DMS53 treated with DMSO at 0.1 percent for 48 hours (cell line): Measurements from ENCODE around the gene PTPRN2.

Source experiments
- DNase-seq: peaks from one replicate; lab custom pipeline; 2025; ENCODE audit not compliant: unreplicated experiment; lab: John Stamatoyannopoulos, UW

PTPRN2 gene

DNA sequence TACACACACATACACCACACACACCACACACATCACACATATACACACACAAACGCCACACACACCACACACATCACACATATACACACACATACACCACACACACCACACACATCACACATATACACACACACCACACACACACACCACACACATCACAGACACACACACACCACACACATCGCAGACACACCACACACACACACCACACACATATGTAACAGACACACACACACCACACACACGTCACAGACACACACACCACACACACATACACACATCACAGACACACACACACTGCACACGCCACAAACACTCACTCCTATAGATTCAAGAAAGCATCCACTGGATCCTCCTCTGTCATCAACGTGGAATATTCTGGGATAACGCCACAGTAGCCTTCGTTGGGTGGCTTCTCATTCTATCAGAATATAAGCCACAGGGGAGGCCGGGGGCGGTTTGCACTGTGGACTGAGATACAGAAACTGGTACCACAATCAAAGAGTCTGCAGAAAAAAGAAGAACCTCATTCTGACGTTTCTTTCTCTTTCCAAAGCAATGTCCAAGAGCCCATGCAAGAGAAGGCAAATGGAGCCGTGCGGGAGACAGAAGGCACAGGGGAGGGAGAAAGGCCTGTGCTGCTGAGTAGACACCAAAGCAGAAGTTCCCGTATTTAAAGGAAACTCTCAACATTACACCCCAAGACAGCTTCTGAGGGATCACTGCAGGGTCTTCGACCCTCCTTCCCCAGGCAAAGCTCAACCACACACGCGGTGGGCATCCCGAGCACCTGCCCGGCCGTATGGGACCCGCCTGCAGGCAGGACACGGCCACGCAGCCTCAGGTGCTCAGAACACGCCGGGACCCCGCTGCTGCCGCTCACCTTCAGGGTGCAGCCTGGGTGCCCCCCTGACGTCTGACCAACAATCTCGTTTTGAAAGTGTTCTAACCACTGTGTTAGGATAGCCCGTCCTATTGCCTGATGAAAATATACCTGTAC, 929.6 kb downstream of the PTPRN2 start:
- no peak for DNase-seq

DNA sequence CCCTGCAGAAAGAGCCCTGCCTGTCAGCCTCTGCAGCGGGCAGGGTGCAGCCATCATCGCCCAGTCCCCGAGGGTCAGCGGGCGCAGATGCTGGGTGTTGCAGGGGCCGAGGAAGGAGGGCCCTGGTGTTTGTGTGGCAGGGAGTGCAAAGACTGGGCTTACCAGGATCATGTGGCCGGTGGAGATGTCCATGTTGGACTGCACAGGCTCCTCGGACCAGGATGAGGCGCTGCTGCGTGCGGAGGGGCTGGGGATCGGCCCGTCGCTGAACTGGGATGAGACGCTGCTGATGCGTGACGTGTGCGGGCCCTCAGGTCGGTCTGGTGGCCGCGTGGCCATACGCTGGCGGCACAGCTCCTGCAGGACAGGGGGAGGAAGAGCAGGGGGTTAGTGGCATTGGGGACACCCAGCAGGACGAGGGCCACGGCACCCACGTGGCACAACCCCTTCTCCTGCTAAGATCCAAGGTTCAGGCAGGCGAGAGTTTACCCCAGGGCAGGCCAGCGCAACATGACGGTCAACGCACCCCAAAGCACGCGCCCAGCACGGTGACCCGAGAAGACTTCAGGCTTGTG, 931.3 kb downstream of the PTPRN2 start:
- DNase-seq, result no peak

DNA sequence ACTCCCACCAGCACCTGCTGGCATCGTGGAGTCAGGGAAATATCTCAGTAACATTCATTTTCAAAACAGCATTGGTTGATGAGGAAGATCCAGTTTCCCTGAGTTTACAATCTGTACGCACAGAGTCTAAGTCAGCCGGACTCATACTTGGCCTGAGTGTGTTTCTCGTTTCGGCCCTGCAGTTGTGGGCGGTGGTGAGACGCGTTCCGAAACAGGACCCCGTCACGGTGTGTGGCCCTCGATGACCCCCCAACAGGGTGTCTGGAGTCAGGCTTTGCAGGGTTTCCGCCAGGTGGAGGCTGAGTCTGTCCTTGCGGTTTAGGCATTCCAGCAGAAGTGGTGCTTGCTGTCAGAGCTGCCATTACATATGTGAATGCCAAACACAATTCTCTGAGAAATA, 933.3 kb downstream of the PTPRN2 start:
- DNase-seq, result no peak

- DNase-seq, result no peak
Measured at GRCh38 chr7:157653827-157654207, 933.8 kb downstream of the PTPRN2 start.

- no peak for DNase-seq
Measured at GRCh38 chr7:157652954-157653826, 934.4 kb downstream of the PTPRN2 start.

DNA sequence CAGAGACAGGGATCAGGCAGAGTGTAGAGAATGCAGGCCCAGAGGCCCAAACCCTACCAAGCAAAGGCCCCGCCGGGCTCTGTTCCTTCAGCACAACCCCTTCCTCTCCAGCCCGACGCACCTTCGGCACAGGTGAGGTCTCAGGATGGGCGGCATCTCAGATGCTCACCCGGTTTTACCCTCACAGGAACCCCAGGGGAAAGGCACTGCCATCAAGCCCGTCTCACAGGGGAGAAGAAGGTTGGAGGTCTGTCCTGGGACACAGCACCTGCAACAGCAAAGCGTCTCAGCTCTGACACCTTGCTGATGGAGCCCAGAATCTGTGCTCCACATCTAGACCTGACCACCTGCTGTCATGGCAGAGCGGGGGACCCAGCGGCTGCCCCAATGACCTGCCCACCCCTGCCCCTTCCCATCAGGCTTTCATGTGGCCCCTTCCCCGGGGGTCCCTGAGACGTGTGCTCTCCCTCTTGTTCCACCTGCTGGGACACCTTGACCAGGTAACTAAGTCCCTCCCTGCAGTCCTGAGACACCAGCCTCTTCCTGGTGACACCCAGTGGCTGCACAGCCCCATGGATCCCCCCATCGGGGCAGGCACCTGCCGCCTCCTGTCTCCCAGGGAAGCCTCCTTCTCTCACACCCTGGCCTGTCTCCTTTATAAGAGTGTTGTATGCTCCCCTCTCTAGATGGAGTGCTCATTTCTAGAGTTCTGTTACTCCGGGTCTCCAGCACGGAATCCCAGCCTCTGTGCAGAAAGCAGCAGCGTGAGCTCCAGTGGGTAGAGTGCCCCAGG, 935.3 kb downstream of the PTPRN2 start:
- no peak for DNase-seq

DNA sequence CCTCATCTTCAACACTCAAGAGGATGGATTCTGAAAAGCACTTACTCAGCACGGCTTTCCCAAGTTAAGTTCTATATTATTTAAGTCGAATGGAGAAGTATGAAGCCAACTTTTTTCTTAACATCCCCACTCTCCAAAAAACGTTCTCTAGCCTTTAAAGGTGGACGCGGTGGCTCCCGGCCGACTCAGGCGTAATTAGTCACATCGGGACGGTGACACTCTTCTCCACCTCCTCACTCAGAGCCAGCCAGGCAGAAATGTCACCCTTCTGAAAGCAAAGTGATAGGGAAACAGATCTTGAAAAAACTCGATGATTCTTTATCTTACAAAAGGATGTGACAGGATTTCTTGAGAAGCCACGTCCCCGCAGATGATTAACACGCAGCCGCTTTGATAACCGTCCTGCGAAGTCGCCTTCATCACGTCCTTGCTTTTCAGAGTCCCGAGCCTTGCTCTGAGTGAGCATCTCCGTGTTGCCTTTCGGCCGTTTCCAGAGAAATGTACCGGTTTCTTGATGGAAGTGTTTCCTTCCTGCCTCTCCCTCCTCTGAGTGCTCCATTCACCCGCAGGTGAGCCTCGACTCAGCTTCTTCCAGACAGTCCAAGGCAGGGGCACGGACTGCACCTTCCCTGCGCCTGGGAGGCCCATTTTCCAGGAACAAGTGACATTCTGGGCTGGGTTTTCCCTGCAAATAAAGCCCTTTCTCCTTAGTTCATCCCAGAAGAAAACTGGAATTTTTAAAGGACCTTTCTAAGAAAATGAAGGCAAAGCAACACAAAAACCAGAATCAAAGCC, 936.1 kb downstream of the PTPRN2 start:
- DNase-seq, result no peak

- DNase-seq, result no peak
Measured at GRCh38 chr7:157650801-157651200, 936.8 kb downstream of the PTPRN2 start.

- no peak for DNase-seq
Measured at GRCh38 chr7:157650131-157650631, 937.4 kb downstream of the PTPRN2 start.

DNA sequence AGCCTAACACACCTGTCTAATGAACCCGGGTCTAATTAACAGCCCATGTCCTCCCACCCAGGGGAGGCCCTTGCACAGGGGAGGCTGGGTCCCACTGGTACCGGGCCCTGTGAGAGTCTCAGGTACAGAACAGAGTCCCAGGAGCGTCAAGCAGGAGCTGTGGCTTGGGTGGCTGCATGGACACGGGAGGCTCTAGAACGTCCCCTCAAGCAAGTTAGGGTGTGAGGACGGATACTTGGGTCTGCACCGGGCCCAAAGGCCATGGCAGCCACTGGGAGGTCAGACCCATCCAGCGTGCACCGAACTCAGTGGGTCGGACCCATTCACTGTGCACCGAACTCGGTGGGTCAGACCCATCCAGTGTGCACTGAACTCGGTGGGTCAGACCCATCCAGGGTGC, 941.1 kb downstream of the PTPRN2 start:
- no peak for DNase-seq

DNA sequence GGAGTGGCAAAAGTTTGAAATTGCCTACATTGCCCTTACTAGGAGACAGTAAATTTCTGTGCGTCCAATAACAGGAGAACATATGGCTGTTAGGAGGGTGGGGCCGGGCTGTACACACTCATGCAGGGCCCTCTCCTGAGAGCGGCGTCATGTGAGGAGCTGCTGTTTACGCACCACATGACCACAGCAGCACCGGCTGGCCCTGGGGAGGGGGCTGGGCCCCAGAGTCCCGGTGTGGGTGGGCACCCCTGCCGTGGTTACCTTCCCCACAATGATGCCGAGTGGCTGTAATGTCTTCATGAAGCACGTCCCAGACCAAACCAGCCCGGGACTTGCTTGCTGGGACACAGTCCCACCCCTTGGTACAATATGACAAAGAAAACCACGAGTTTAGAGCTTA, 942.1 kb downstream of the PTPRN2 start:
- no peak for DNase-seq

DNA sequence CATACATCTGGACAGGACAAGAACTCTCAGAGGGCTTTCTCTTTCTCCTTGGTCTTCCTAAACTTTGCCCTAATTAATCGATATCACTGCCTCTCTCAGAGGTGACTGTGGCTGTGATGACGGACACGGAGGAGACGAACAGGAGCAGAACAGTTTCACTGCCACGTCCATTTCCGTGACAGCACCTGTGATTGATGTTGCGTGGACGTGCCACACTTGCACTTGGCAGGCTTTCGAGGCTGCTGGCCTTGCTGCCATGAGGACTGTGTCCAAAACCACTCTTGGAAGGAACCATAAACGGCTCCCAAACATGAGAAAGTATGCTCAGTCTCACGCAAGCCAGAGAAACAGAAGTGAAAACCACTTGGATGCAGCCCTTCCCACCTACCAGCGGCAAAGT, 942.7 kb downstream of the PTPRN2 start:
- DNase-seq, result no peak

DNA sequence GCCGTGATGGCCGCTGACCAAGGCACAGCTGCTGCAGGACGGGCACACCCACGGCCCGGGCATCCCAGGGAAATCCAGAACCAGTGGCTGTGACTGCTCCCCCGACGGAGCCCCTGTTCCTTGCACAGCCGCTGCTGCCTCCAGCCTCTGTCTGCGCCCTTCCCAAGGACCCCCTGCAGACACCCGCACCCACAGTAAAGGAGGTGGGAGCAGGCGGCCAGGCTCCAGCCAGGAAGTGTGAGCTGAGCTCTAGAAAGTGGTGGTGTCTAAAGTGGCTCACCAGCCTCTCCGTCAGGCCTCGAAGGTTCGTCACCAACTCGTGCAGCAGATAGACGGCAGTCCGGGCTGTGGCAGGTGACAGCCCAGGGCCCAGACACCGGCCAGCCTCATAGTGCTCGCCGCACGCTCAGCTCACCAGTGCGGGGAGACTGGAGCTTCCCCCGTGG, 944.1 kb downstream of the PTPRN2 start:
- DNase-seq, result no peak

DNA sequence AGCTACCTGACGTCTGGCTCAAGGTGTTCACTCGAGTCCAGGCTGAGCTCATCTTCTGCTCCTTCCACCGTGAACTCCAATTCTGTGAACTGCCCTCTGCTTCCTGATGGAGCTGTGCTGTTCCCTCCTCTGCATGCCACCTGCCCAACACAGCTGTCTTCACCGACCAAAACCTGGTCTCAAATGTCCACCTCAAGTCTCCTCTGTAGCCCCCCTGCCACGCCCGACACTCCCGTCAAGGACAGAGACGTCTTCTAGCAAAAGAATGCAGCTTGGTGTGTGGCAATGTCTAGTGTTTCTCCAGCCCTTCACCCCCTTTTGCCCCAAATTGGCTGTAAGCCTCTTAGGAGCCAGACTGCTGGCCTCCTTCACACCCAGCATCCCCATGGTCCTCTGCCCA, 945.8 kb downstream of the PTPRN2 start:
- no peak for DNase-seq

- DNase-seq, result no peak
Measured at GRCh38 chr7:157640144-157640543, 947.5 kb downstream of the PTPRN2 start.

GRCh38 chr7:157638563-157638962, 949.1 kb downstream of the PTPRN2 start:
- DNase-seq, result no peak

GRCh38 chr7:157637216-157637949, 950.2 kb downstream of the PTPRN2 start:
- DNase-seq, result no peak

DNA sequence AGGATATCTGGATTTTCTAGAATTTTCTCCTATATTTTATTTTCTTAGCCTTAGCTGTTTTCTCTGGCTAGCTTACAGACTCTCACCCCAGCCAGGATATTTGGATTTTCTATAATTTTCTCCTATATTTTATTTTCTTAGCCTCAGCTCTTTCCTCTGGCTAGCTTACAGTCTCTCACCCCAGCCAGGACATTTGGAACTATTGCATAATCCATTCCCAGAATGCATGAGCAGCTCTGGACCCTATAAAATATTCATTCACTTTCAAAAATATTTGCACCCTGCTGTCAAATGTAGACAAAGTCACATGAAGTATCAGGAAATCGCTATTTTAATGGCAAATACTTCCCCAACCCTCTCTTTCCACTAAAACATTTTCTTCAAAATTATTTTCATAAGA, 952.0 kb downstream of the PTPRN2 start:
- no peak for DNase-seq

DNA sequence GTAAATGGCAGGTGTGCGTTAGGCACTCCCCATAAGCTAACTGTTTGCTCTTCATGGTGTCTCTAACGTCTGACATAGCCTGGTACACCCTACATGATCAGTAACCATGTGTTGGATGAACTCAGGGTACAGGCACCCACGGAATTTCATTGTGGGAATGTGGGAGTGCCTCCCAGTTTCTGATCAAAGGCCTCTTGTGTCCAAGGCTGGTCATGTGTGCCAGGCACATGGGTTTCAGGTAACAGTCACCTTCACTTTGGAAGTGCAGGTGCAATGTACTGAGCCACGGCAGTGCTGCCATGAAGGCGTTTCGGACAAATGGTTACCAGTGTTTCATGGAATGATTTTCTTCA, 952.5 kb downstream of the PTPRN2 start:
- DNase-seq, result no peak
